Muscle layer of duodenum (tissue), 2 donors: ENCODE measurements around the gene KRT81.
"Not testable (repeated sequence)": the region's sequence is repeated elsewhere in the genome, so short reads cannot be mapped to it uniquely, and the experiment has no call there.

Experiments
- H3K27ac ChIP-seq: one replicate; pipeline ENCODE4 v1.7.0; 2013; ENCODE audit warnings: mild to moderate bottlenecking, low read length
- H3K27me3 ChIP-seq: one replicate; pipeline ENCODE4 v1.7.0; 2013; ENCODE audit warnings: low read depth, mild to moderate bottlenecking, control low read depth, low read length
- H3K36me3 ChIP-seq, 2 donors: one replicate each; pipeline ENCODE4 v1.7.0; 2013; ENCODE audit warnings: low read length in 2 of 2, control low read depth in 1 of 2, mild to moderate bottlenecking in 1 of 2; ENCODE audit not compliant: insufficient read depth in 2 of 2, control insufficient read depth in 1 of 2
- H3K4me1 ChIP-seq, 2 donors: one replicate each; pipeline ENCODE4 v1.7.0; 2013; ENCODE audit warnings: low read length in 2 of 2, mild to moderate bottlenecking in 2 of 2, control low read depth in 1 of 2, moderate library complexity in 1 of 2; ENCODE audit not compliant: insufficient read depth in 2 of 2, control insufficient read depth in 1 of 2
- H3K4me3 ChIP-seq, 2 donors: one replicate each; pipeline ENCODE4 v1.7.0; 2013; ENCODE audit warnings: low read length in 2 of 2, low read depth in 1 of 2, mild to moderate bottlenecking in 1 of 2
- H3K9me3 ChIP-seq, 2 donors: one replicate each; pipeline ENCODE4 v1.7.0; 2013; ENCODE audit warnings: low read length in 2 of 2, control low read depth in 1 of 2, mild to moderate bottlenecking in 1 of 2; ENCODE audit not compliant: control insufficient read depth in 1 of 2
- donor health status: healthy.

KRT81 gene

DNA sequence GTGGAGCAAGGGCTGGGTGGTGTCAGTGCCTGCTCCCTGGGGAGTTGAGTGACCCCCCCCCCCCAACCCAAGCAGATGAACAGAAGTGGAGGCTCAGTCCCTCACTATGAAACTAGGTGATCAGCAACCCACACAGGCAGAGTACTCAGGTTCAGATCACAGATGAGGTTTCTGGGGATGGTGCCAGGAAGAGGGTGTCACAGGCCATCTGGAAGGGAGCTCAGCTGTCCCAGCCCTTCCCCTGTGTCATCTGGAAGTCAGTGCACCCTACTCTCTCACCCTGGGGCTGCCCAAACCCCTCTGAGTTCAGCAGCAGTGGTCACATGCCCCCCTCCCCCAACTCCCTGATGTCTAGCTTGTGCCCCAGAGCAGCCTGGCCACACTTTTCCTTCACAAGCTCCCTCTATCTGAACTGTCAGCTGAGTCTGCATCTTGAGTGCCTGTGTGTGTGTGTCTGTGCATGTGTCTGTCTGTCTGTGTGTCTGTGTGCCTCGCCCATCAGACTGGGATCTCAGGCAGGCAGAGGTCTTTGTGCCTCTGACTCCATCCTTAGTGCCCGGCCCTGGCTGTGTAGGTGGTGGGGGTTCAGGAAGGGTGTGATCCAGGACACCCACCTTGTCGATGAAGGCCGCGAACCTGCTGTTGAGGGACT lies 725 bp downstream of the KRT81 start:
- H3K36me3 ChIP-seq, H3K4me1 ChIP-seq, H3K9me3 ChIP-seq, H3K4me3 ChIP-seq, H3K27me3 ChIP-seq, H3K27ac ChIP-seq: not testable (repeated sequence)

DNA sequence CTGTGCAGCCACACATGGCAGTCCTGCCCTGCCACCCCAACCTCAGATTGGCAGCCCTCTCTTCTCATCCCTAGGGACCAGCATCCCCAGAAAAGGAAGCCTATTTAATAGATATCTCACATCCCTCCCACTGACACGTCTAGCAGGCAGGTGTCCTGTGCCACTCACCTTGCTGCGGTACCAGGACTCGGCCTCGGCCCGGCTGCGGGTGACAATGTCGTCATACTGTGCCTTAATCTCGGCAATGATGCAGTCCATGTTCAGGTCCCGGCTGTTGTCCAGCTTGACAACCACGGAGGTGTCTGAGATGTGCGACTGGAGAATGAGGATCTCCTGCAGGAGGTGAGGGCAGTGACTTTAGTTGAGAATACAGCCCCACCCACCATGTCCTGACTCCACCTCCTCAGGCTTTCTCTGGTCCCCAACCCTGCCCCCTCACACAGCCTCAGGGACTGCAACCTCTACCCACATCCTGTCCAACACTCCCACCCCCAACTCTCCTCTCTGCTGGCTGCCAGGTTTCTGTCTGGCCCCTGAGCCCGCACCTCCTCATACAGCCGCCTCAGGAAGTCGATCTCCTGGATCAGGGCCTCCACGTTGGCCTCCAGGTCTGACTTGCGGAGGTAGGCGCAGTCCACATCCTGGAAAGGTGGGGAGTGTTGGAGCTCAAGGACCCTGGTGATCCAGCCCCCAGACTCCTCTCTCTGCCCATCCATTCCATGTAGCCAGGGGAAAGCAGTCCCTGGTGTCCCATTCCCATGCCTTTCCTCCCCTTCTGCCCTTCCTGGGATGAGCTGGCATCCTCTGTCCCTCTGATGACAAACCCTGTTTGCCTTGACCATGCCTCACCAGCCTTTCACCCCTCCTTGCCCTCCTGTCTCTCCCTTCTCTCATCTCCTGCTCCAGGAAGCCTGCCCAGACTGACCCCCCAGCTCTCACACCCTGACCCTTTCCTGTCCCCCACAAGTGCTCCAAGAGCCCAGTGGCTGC lies 3.2 kb downstream of the KRT81 start:
- H3K4me1 ChIP-seq, H3K36me3 ChIP-seq, H3K27me3 ChIP-seq, H3K4me3 ChIP-seq, H3K27ac ChIP-seq, H3K9me3 ChIP-seq: not testable (repeated sequence)

DNA sequence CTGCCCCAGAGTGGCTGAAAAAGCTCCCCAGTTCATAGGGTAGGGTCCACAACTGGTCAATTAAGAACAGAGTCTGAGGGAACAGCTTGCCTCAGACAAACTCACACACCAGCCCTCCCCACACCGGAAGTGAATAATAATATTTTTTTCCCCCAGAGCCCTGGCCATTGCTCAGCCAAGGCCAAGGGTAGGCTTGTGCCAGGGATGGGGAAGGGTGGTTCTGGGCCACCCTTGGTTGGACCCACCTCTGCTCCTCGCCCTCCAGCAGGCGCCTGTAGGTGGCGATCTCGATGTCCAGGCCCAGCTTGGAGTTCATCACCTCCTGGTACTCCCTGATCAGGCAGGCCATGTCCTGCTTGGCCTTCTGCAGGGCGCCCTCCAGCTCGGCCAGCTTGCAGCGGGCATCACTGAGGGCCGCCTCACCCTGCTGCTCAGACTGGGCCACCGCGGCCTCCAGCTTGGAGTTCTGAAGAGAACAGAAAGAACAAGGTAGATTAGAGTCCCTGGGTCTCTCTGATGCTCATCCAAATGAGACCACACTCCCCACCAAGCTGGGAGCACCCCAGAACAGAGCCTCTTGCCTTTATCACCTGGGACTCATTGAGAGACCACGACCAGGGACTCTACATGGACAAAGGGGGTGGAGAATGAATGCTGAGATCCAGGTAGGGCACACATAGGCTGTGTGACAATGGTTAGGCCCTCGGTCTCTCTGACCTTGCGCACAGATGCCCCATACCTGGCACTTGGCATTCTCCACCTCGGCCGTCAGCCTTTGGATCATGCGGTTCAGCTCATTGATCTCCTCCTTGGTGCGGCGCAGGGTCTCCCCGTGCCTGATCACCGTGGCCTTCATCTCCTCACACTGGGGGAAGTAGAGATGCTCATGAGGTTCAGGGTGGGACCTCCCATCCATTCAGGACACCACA lies 4.2 kb downstream of the KRT81 start:
- H3K4me1 ChIP-seq, H3K4me3 ChIP-seq, H3K27me3 ChIP-seq, H3K36me3 ChIP-seq, H3K9me3 ChIP-seq, H3K27ac ChIP-seq: not testable (repeated sequence)

DNA sequence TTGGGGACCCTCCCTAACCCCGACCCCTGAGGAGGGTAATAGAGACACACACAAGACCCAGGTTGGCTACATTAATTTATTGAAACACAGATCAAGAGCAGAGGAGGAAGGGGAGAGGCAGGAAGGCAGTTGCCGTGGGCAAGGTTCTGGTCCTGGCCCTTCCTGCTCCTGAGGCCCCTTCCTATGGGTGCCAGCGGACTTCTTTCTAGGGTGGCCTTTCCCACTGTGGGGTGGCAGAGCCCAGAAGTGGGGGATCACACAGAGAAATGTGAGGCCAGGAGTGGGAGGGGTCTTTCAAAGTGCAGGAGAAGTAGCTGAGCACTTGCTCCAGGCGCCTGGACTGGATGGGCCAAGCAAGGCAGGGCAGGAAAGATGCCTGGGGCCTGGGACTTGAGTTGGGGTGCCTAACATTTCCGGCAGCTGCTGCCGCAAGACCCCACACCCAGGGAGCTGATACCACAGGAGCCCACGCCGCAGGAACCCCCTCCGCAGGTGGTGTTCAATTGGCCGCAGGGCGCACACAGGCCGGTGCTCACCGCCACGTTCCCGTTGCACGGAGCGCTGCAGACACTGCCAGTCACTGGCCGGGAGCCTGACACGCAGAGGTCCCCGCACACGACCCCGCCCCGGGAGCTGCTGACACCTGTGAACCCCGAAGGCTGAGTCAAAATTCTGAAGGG lies 5.3 kb downstream of the KRT81 start:
- Histone ChIP-seq H3K36me3 (no peaks in the 10 kb centered on the region), H3K9me3 (no peaks in the 10 kb centered on the region), H3K27me3 (no peaks in the 10 kb centered on the region), H3K4me1 (peaks cover 4% of the 10 kb centered on the region in 2 donors), H3K4me3 (no peak overlapping the region), H3K27ac (no peak overlapping the region)

DNA sequence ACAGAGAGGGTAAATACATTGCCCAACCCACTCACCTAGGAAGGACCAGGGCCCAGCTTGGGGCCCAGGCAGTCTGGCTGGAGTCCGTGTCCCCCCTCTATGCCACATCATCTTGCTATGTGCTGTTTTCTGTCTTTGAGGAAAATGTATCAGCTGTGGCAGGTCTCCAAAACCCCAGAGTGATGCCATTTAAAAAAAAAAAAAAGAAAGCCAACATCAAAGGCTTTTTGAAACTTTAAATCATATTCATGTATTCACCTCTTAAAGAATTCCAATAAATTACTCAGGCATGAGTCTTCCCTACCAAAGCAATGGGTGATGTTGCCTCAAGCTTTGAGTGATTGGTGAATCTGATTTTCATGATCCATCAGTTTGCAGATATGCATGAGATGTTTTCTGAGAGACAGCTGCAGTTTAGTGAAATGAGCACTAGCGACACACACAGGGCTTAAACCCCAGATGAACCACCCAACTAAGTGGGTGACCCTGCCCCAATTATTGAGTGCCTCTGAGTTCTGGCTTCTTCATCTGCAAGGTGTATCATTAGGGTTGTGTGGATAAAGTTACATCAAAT lies 6.1 kb downstream of the KRT81 start:
- Histone ChIP-seq H3K4me1 (peaks cover 7 to 12% of the 10 kb centered on the region in 2 donors), H3K36me3 (peaks cover 0 to 4% of the 10 kb centered on the region in 2 donors), H3K9me3 (no peaks in the 10 kb centered on the region), H3K4me3 (no peak overlapping the region), H3K27ac (no peak overlapping the region), H3K27me3 (no peaks in the 10 kb centered on the region)

DNA sequence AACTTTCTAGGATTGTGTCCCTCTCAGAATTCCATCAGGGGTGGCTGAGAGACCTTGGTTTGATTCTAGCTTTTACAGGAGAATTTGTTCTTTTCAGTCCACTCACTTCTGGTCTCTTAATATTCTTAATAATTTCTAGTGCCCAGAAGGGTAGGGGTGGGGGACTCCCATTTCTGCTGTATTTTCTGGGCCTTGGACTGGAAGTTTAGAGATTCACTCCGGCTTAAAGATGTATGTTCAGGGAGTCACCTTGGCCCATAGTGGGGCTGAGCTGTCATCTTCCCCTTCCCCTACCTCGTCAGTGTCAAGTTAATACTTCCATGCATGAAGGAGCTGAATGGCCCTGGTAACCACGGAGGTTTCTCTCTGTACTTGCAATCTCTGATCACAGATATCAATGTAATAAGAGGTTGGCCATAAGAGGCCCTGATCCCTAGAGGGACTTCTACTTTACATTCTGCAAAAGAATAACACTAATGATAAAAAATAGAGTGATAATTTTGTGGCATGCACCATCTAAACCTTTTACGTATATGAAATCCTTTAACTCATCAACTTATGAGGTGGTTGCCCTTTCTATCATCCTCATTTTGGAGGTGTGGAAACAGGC lies 6.7 kb downstream of the KRT81 start:
- H3K9me3 ChIP-seq: no peaks in the 10 kb centered on the region
- H3K27ac ChIP-seq: no peak overlapping the region
- no peaks in the 10 kb centered on the region for H3K27me3 ChIP-seq
- H3K4me3 ChIP-seq: no peak overlapping the region
- peaks cover 10 to 14% of the 10 kb centered on the region in 2 donors for H3K4me1 ChIP-seq
- peaks cover 0 to 4% of the 10 kb centered on the region in 2 donors for H3K36me3 ChIP-seq

DNA sequence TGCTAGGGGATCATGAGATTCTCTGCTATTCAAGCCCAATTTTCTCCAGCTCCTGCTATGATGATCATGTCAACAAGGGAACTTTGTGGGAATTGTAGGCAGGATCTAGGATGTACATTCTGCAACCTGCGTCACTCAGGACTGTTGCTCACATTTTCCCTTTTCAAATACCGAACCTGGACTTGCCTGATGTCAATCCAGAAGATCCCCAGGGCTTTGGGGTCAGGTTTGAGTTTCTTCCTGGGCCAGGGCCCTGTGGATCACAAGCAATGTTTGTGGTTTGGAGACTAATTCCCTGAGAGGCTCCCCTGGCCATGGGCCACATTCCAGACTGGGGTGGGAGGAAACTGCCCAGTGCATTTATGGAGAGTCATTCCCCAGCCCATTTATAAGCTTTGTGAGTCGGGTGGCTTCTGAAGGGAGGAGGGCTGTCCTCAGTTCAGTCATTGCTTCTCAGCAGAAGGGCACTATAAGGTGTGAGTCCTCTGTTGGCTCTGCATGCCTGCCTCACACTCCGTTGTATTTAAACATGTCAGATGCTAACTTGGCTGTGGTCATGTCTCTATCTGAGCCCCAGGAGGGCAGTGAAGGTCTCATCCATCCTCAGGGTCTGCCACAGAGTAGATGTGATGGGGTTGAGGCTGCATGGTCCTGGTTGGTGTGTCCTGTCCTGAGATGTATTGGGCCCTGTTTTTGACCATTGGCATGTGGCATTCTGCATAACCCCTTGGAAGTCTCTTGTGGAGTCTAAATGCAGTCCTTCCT lies 10.4 kb downstream of the KRT81 start:
- H3K27ac ChIP-seq: peak overlapping the region; percentile 90
- H3K36me3 ChIP-seq: peaks cover 0 to 4% of the 10 kb centered on the region in 2 donors
- H3K4me3 ChIP-seq: peak overlapping the region in 1 of 2 donors; percentile 5
- peaks cover 14 to 15% of the 10 kb centered on the region in 2 donors for H3K4me1 ChIP-seq
- no peaks in the 10 kb centered on the region for H3K9me3 ChIP-seq
- peaks cover 5% of the 10 kb centered on the region for H3K27me3 ChIP-seq

DNA sequence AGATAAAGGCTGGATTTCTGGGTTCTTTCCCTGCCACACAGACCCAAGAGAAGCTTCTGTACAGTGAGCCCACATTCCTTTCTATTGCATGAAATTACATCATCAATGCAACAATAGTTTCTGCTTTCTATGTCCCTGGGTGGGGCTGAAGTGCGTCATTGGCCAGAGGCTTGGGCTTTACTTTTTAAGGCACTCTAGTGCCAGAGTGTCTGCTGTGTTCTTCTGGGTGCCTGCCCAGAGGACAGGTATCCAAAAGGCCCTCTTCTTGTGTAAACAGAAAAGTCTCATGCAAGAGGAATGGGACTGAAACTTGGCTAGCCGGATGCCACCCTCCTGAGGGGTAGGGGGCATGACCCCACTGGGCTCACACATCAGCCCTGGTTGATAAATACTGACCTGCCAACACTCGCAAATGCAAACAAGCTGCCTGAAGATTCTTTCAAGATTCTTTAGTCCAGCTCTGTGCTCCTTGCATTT lies 11.0 kb downstream of the KRT81 start:
- Histone ChIP-seq H3K4me1 (peaks cover 14 to 15% of the 10 kb centered on the region in 2 donors), H3K36me3 (peaks cover 0 to 4% of the 10 kb centered on the region in 2 donors), H3K9me3 (no peaks in the 10 kb centered on the region), H3K4me3 (no peak overlapping the region), H3K27me3 (peaks cover 5% of the 10 kb centered on the region), H3K27ac (peak overlapping the region; percentile 90)

DNA sequence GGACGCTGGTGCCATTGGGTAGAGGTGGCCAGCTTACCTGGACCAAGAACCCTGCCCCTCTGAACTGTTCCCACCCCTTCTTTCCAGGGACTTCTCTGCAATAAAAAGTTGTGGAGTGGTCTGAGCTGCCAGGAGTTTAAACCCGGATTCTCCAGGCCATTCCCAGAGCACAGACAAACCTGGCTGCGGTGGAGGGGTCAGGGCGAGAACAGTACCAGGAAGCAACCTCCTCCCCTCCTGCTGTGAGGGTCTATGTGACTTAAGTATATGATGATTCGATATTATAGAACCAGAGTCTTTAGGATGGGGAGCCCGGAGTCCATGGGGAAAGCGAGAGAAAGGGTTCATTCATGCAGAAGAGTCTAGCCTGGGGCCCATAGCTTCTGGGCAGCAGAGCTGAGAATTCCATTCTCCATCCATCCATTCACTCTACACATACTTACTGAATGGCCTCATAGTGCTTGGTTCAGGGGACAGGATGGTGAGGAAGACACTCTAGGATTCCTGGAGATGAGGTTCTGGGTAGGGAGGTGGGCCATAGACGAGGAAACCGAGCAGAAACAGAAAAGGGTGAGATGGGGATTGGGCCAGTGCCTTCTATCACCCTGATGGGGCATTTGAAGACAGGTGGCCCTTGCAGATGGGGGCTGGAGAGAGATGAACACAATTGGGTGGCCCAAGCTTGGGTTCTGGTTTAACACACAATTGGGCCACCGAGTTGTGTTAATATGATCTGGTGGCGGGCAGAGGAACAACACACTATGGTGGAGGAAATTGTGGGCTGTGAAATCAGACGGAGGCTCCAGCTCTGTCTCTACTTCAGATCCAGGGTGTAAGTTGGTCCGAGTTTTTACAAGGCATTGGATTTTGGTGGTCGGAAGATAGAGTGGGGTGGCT lies 11.7 kb downstream of the KRT81 start:
- Histone ChIP-seq H3K36me3 (peaks cover 0 to 4% of the 10 kb centered on the region in 2 donors), H3K27me3 (peaks cover 5% of the 10 kb centered on the region), H3K4me1 (peaks cover 14 to 15% of the 10 kb centered on the region in 2 donors), H3K9me3 (no peaks in the 10 kb centered on the region), H3K27ac (peak overlapping the region; percentile 90), H3K4me3 (no peak overlapping the region)
